DOHH2 (cell line): Measurements from ENCODE around the gene C5orf15.

Experiments
- CTCF ChIP-seq: fragments of 200-600 bp; sonication (generic); IDR thresholded peaks from one replicate; pipeline ENCODE4 v1.5.1; 2014; ENCODE audit warnings: antibody characterized with exemption, mild to moderate bottlenecking, low read depth, low read length; ENCODE audit not compliant: poor library complexity, severe bottlenecking
- EZH2phosphoT487 ChIP-seq: fragments of 200-600 bp; sonication (generic); IDR thresholded peaks from 2 replicates; pipeline ENCODE4 v1.6.1; 2017; ENCODE audit warnings: borderline replicate concordance, mild to moderate bottlenecking, antibody characterized with exemption, low read length, moderate library complexity, mixed read lengths

- TF ChIP-seq CTCF (no peak), EZH2phosphoT487 (no peak)
Observed at GRCh38 chr5:133952729-133953567, 15.5 kb downstream of the C5orf15 start.
